ENCODE results near the gene ASXL1. TPM values are rescaled to one million over a fixed set of nuclear protein-coding genes. Genes with fewer than 3 reads are reported as not detected.

Gene ASXL1
- total RNA-seq, 2 experiments from 2014 or later: 155 to 162 TPM

GRCh38 chr20:32356622-32357374, 1.3 kb upstream of the ASXL1 start:
- CTCF ChIA-PET: interaction anchor here (0.5 to 1.4 kb wide), 6 partner anchors 10 to 404 kb away, joined by 3 to 6 read pairs (median 4); no protein-coding TSS in a partner anchor
- peaks cover 55% of the 10 kb centered on the region for H3K4me1 Mint-ChIP-seq (ENCODE audit: low read depth)
- no peaks in the 10 kb centered on the region for H3K9me3 Mint-ChIP-seq
- peaks cover 18% of the 10 kb centered on the region for H3K36me3 Mint-ChIP-seq (ENCODE audit: low read depth)
- peak overlapping the region; percentile 97 for H3K4me3 Mint-ChIP-seq
- H3K27me3 Mint-ChIP-seq (ENCODE audit: low read depth): no peaks in the 10 kb centered on the region
- intact Hi-C loops (cut with micrococcal nuclease): loop anchor here (5.0 kb wide), 3 partner anchors 231 to 616 kb away; partner anchors contain the start of genes NOL4L and TM9SF4
- no peak for DNase-seq
- peak overlapping the region; percentile 100 for H3K27ac Mint-ChIP-seq

GRCh38 chr20:32357375-32357868, 709 bp upstream of the ASXL1 start:
- intact Hi-C loops (cut with micrococcal nuclease): loop anchor here (5.0 kb wide), 3 partner anchors 230 to 615 kb away; partner anchors contain the start of genes NOL4L and TM9SF4
- Mint-ChIP-seq H3K36me3 (ENCODE audit: low read depth) (peaks cover 18% of the 10 kb centered on the region), H3K27ac (peak overlapping the region; percentile 100), H3K27me3 (ENCODE audit: low read depth) (no peaks in the 10 kb centered on the region), H3K4me1 (ENCODE audit: low read depth) (peaks cover 61% of the 10 kb centered on the region), H3K9me3 (no peaks in the 10 kb centered on the region), H3K4me3 (peak overlapping the region; percentile 97)
- DNase-seq: no peak
- CTCF ChIA-PET: no interaction called here

GRCh38 chr20:32358632-32358882, 426 bp downstream of the ASXL1 start:
- CTCF ChIA-PET: interaction anchor here (0.9 to 2.0 kb wide), 4 partner anchors 11 to 154 kb away, joined by 3 to 4 read pairs (median 4); no protein-coding TSS in a partner anchor
- Mint-ChIP-seq H3K36me3 (ENCODE audit: low read depth) (peaks cover 20% of the 10 kb centered on the region), H3K4me1 (ENCODE audit: low read depth) (peaks cover 72% of the 10 kb centered on the region), H3K27me3 (ENCODE audit: low read depth) (no peaks in the 10 kb centered on the region), H3K9me3 (no peaks in the 10 kb centered on the region), H3K27ac (no peak overlapping the region), H3K4me3 (no peak overlapping the region)
- intact Hi-C loops (cut with micrococcal nuclease): loop anchor here (1.0 to 5.0 kb wide), 5 partner anchors 154 to 614 kb away; partner anchors contain the start of genes NOL4L and TM9SF4
- DNase-seq: no peak

- DNase-seq: peak; percentile 86
- peaks cover 20% of the 10 kb centered on the region for H3K36me3 Mint-ChIP-seq (ENCODE audit: low read depth)
- intact Hi-C loops (cut with micrococcal nuclease): loop anchor here (1.0 to 5.0 kb wide), 6 partner anchors 155 to 613 kb away; partner anchors contain the start of genes NOL4L and TM9SF4
- peaks cover 73% of the 10 kb centered on the region for H3K4me1 Mint-ChIP-seq (ENCODE audit: low read depth)
- CTCF ChIA-PET: interaction anchor here (0.7 to 2.0 kb wide), 10 partner anchors 10 to 328 kb away, joined by 3 to 4 read pairs (median 3); no protein-coding TSS in a partner anchor
- H3K27me3 Mint-ChIP-seq (ENCODE audit: low read depth): no peaks in the 10 kb centered on the region
- H3K27ac Mint-ChIP-seq: peak overlapping the region; percentile 95
- H3K4me3 Mint-ChIP-seq: peak overlapping the region; percentile 93
- no peaks in the 10 kb centered on the region for H3K9me3 Mint-ChIP-seq
Observed at GRCh38 chr20:32358883-32359632, 927 bp downstream of the ASXL1 start.

- CTCF ChIA-PET: interaction anchor here (0.7 to 2.0 kb wide), 9 partner anchors 10 to 329 kb away, joined by 3 to 4 read pairs (median 3); no protein-coding TSS in a partner anchor
- intact Hi-C loops (cut with micrococcal nuclease): loop anchor here (1.0 to 5.0 kb wide), 4 partner anchors 181 to 613 kb away; partner anchors contain the start of genes NOL4L and TM9SF4
- Mint-ChIP-seq H3K9me3 (no peaks in the 10 kb centered on the region), H3K36me3 (ENCODE audit: low read depth) (peaks cover 20% of the 10 kb centered on the region), H3K4me3 (peak overlapping the region; percentile 93), H3K27ac (peak overlapping the region; percentile 95), H3K4me1 (ENCODE audit: low read depth) (peaks cover 70% of the 10 kb centered on the region), H3K27me3 (ENCODE audit: low read depth) (no peaks in the 10 kb centered on the region)
- DNase-seq: peak; percentile 46
Observed at GRCh38 chr20:32359633-32360332, 1.7 kb downstream of the ASXL1 start.

DNA sequence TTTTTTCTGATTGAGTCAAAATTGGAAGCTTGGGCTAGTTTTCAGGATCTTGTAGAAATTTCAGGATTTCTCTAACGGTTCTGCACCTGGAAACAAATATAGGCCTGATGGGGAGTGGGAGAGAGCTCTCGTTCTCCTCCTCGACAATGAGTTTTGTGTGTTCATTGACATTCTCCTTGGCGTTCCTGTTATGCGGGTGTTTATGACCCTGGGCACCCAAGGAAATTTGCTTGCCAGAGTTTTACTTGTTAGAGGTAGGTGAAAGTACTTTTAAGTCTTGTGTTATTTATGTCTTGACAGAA, 2.2 kb downstream of the ASXL1 start:
- CTCF ChIA-PET: interaction anchor here (1.6 kb wide), 1 partner anchor 18 kb away, joined by 3 read pairs; no protein-coding TSS in a partner anchor
- Mint-ChIP-seq H3K27me3 (ENCODE audit: low read depth) (no peaks in the 10 kb centered on the region), H3K4me3 (peak overlapping the region; percentile 93), H3K27ac (peak overlapping the region; percentile 95), H3K9me3 (no peaks in the 10 kb centered on the region), H3K36me3 (ENCODE audit: low read depth) (peaks cover 20% of the 10 kb centered on the region), H3K4me1 (ENCODE audit: low read depth) (peaks cover 70% of the 10 kb centered on the region)
- intact Hi-C loops (cut with micrococcal nuclease): no loop called here
- no peak for DNase-seq

- Mint-ChIP-seq H3K4me1 (ENCODE audit: low read depth) (peaks cover 74% of the 10 kb centered on the region), H3K27me3 (ENCODE audit: low read depth) (no peaks in the 10 kb centered on the region), H3K27ac (peak overlapping the region; percentile 95), H3K4me3 (peak overlapping the region; percentile 93), H3K9me3 (no peaks in the 10 kb centered on the region), H3K36me3 (ENCODE audit: low read depth) (peaks cover 28% of the 10 kb centered on the region)
- no peak for DNase-seq
- CTCF ChIA-PET: interaction anchor here (0.6 kb wide), 1 partner anchor 59 kb away, joined by 3 read pairs; no protein-coding TSS in a partner anchor
- intact Hi-C loops (cut with micrococcal nuclease): no loop called here
Observed at GRCh38 chr20:32362901-32363364, 4.8 kb downstream of the ASXL1 start.

- CTCF ChIA-PET: interaction anchor here (0.6 to 1.3 kb wide), 2 partner anchors 60 to 127 kb away, joined by 3 read pairs; no protein-coding TSS in a partner anchor
- peak overlapping the region; percentile 95 for H3K27ac Mint-ChIP-seq
Observed at GRCh38 chr20:32363492-32363891, 5.4 kb downstream of the ASXL1 start.

GRCh38 chr20:32364554-32365208, 6.5 kb downstream of the ASXL1 start:
- Mint-ChIP-seq H3K4me3 (no peak overlapping the region), H3K4me1 (ENCODE audit: low read depth) (peaks cover 86% of the 10 kb centered on the region), H3K9me3 (no peaks in the 10 kb centered on the region), H3K27ac (no peak overlapping the region), H3K27me3 (ENCODE audit: low read depth) (no peaks in the 10 kb centered on the region), H3K36me3 (ENCODE audit: low read depth) (peaks cover 29% of the 10 kb centered on the region)
- intact Hi-C loops (cut with micrococcal nuclease): no loop called here
- CTCF ChIA-PET: interaction anchor here (0.6 to 1.3 kb wide), 3 partner anchors 98 to 133 kb away, joined by 3 read pairs; no protein-coding TSS in a partner anchor
- DNase-seq: no peak

More at GRCh38 chr20:32363492-32363891, 5.4 kb downstream of the ASXL1 start:
- peaks cover 79% of the 10 kb centered on the region for H3K4me1 Mint-ChIP-seq (ENCODE audit: low read depth)
- intact Hi-C loops (cut with micrococcal nuclease): no loop called here
- H3K9me3 Mint-ChIP-seq: no peaks in the 10 kb centered on the region
- DNase-seq: no peak
- no peak overlapping the region for H3K4me3 Mint-ChIP-seq
- no peaks in the 10 kb centered on the region for H3K27me3 Mint-ChIP-seq (ENCODE audit: low read depth)
- peaks cover 28% of the 10 kb centered on the region for H3K36me3 Mint-ChIP-seq (ENCODE audit: low read depth)

GRCh38 chr20:32365564-32365963, 7.4 kb downstream of the ASXL1 start:
- DNase-seq: no peak
- no peaks in the 10 kb centered on the region for H3K9me3 Mint-ChIP-seq
- CTCF ChIA-PET: interaction anchor here (0.6 kb wide), 1 partner anchor 134 kb away, joined by 3 read pairs; no protein-coding TSS in a partner anchor
- peaks cover 82% of the 10 kb centered on the region for H3K4me1 Mint-ChIP-seq (ENCODE audit: low read depth)
- H3K27ac Mint-ChIP-seq: no peak overlapping the region
- H3K27me3 Mint-ChIP-seq (ENCODE audit: low read depth): no peaks in the 10 kb centered on the region
- intact Hi-C loops (cut with micrococcal nuclease): no loop called here
- no peak overlapping the region for H3K4me3 Mint-ChIP-seq
- H3K36me3 Mint-ChIP-seq (ENCODE audit: low read depth): peaks cover 24% of the 10 kb centered on the region

- peaks cover 27% of the 10 kb centered on the region for H3K36me3 Mint-ChIP-seq (ENCODE audit: low read depth)
- H3K9me3 Mint-ChIP-seq: no peaks in the 10 kb centered on the region
- no peaks in the 10 kb centered on the region for H3K27me3 Mint-ChIP-seq (ENCODE audit: low read depth)
- peaks cover 75% of the 10 kb centered on the region for H3K4me1 Mint-ChIP-seq (ENCODE audit: low read depth)
- CTCF ChIA-PET: no interaction called here
- H3K4me3 Mint-ChIP-seq: no peak overlapping the region
- H3K27ac Mint-ChIP-seq: peak overlapping the region; percentile 48
- intact Hi-C loops (cut with micrococcal nuclease): loop anchor here (1.0 to 2.0 kb wide), 3 partner anchors 11 to 40 kb away; no protein-coding TSS in a partner anchor
- DNase-seq: no peak
Observed at GRCh38 chr20:32366380-32366779, 8.2 kb downstream of the ASXL1 start.

All from activated naive CD4-positive, alpha-beta T cell treated with anti-CD3 and anti-CD28 coated beads for 36 hours (primary cell).